Type B pancreatic cell (in vitro differentiated cells): ENCODE results near the gene DBP. TPM values are rescaled to one million over a fixed set of nuclear protein-coding genes. Genes with fewer than 3 reads are reported as not detected.
A peak's percentile ranks its signal among the peaks of the same experiment; 100 is the strongest.
"Not testable (repeated sequence)": the region's sequence is repeated elsewhere in the genome, so short reads cannot be mapped to it uniquely, and the experiment has no call there.

Experiments
- DNase-seq: peaks from one replicate; pipeline ENCODE4 v3.0.0; 2021; ENCODE audit warnings: mixed read lengths; ENCODE audit not compliant: unreplicated experiment; ENCODE audit errors: extremely low spot score
- H3K27ac Mint-ChIP-seq: 2 replicates; pipeline ENCODE4 v1.8.0; 2021; ENCODE audit warnings: mild to moderate bottlenecking, mixed read lengths
- H3K27me3 Mint-ChIP-seq: 2 replicates; pipeline ENCODE4 v1.8.0; 2021; ENCODE audit warnings: mixed read lengths
- H3K36me3 Mint-ChIP-seq: 2 replicates; pipeline ENCODE4 v1.8.0; 2021; ENCODE audit warnings: mixed read lengths
- H3K4me1 Mint-ChIP-seq: one replicate; pipeline ENCODE4 v1.8.0; 2021; ENCODE audit warnings: mixed read lengths; ENCODE audit not compliant: unreplicated experiment
- H3K4me3 Mint-ChIP-seq: 2 replicates; pipeline ENCODE4 v1.8.0; 2021; ENCODE audit warnings: mild to moderate bottlenecking, mixed read lengths
- H3K9me3 Mint-ChIP-seq: 2 replicates; pipeline ENCODE4 v1.8.0; 2021; ENCODE audit warnings: mixed read lengths
- long read RNA-seq: library from polyadenylated mRNA; unstranded; transcript quantifications from one replicate; pipeline ENCODE4 v2.0.0, GENCODE V29; 2020
- total RNA-seq: library from RNA; stranded (reverse); gene quantifications from 2 replicates; pipeline ENCODE4 v1.2.1, GENCODE V29; 2021; ENCODE audit warnings: low replicate concordance
- TF ChIP-seq, protein P1 (sequence below): fragments of 200-600 bp; sonication (generic); conservative IDR thresholded peaks from 2 replicates; pipeline ENCODE4 v1.5.0; 2021; ENCODE audit warnings: antibody characterized with exemption, mild to moderate bottlenecking

The DBP gene, protein sequence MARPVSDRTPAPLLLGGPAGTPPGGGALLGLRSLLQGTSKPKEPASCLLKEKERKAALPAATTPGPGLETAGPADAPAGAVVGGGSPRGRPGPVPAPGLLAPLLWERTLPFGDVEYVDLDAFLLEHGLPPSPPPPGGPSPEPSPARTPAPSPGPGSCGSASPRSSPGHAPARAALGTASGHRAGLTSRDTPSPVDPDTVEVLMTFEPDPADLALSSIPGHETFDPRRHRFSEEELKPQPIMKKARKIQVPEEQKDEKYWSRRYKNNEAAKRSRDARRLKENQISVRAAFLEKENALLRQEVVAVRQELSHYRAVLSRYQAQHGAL
- total RNA-seq = 24.5 and 31.5 TPM in 2 replicates
- long read RNA-seq, partial matches to known transcripts = 2 of 3 reads
- long read RNA-seq, other reads (novel, unspliced or antisense) = 0 of 3 reads

DNA sequence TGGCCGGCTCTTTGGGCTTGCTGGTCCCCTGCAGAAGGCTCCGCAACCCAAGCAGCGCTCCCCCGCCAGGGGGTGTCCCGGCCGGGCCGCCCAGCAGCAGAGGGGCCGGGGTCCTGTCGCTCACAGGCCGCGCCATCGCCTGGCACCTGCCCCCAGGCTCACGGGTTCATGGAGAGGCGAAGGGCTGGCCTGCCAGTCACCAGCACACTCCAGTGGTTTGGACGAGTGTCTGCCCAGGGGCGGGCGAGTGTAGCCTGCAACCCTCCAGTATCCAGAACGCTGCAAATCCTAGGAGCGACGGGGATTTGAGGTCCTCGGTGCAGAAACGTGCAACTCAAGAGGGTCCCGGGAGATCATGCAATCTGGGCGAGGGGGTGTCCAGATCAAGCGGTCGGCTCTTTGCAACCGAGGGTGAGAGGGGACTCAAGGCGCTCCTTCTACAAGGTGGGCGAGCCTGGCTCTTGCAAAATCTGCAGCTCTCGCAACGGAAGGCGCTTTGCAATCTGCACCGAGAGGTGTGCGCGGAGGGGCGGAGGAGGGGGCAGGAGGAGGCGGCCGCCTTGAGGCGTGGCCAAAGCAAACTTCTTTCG lies at the start of gene DBP:
Gene DBP (minus strand): TSS at position 521 of the 590 bp plus-strand sequence. CDS start 385 bp downstream, at position 136.
- TF ChIP-seq, protein P1, sequence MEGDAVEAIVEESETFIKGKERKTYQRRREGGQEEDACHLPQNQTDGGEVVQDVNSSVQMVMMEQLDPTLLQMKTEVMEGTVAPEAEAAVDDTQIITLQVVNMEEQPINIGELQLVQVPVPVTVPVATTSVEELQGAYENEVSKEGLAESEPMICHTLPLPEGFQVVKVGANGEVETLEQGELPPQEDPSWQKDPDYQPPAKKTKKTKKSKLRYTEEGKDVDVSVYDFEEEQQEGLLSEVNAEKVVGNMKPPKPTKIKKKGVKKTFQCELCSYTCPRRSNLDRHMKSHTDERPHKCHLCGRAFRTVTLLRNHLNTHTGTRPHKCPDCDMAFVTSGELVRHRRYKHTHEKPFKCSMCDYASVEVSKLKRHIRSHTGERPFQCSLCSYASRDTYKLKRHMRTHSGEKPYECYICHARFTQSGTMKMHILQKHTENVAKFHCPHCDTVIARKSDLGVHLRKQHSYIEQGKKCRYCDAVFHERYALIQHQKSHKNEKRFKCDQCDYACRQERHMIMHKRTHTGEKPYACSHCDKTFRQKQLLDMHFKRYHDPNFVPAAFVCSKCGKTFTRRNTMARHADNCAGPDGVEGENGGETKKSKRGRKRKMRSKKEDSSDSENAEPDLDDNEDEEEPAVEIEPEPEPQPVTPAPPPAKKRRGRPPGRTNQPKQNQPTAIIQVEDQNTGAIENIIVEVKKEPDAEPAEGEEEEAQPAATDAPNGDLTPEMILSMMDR = no peak
- Mint-ChIP-seq H3K4me3 (peak within 1 kb of the TSS; percentile 91), H3K4me1 (peaks cover 19% of the 10 kb centered on the region), H3K27ac (peak within 1 kb of the TSS; percentile 96), H3K9me3 (no peaks in the 10 kb centered on the region), H3K27me3 (no peaks in the 10 kb centered on the region), H3K36me3 (peaks cover 15% of the 10 kb centered on the region)
- no peak for DNase-seq

DNA sequence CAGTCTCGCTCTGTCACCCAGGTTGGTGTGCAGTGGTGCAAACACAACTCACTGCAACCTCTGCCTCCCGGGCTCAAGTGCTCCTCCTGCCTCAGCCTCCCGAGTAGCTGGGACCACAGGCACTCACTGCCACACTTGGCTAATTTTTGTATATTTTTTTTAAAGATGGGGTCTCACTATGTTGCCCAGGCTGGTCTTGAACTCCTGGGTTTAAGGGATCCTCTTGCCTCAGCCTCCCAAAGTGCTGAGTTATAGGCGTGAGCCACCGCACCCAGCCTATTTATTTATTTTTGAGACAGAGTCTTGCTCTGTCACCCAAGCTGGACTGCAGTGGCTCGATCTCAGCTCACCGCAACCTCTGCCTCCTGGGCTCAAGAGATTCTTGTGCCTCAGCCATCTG lies 49.5 kb upstream of the DBP start:
- H3K4me3 Mint-ChIP-seq, DNase-seq, H3K36me3 Mint-ChIP-seq, H3K9me3 Mint-ChIP-seq, H3K27ac Mint-ChIP-seq, H3K27me3 Mint-ChIP-seq: not testable (repeated sequence)
- H3K4me1 Mint-ChIP-seq = peaks cover 15% of the 10 kb centered on the region

DNA sequence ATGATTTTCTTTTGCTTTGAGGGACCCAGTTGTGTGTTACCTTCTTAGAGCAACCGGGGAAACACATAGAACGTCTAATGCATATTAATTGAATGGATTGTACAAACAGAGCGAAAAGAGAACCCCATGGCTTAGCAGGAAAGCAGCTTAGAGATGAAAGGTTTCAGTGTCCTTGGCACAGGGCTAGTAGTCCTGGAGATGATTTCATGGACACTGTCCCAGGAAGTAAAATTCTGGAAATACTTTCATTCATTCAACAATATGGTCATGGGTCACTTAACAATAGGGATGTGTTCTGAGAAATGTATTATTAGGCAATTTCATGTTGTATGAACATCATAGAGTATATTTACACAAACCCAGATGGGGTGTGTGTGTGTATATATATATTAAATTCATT lies 48.9 kb upstream of the DBP start:
- no peak for DNase-seq
- Mint-ChIP-seq H3K27ac (no peak overlapping the region), H3K4me1 (peaks cover 15% of the 10 kb centered on the region), H3K4me3 (no peak overlapping the region), H3K36me3 (no peaks in the 10 kb centered on the region), H3K27me3 (no peaks in the 10 kb centered on the region), H3K9me3 (no peaks in the 10 kb centered on the region)
- TF ChIP-seq, protein P1 = no peak

- DNase-seq = no peak
- Mint-ChIP-seq H3K27ac (peak overlapping the region; percentile 31), H3K9me3 (no peaks in the 10 kb centered on the region), H3K27me3 (no peaks in the 10 kb centered on the region), H3K4me3 (no peak overlapping the region), H3K4me1 (peaks cover 15% of the 10 kb centered on the region), H3K36me3 (no peaks in the 10 kb centered on the region)
- TF ChIP-seq, protein P1 = no peak
Measured at GRCh38 chr19:48685583-48685982, 48.4 kb upstream of the DBP start.

GRCh38 chr19:48683349-48683748 lies 46.2 kb upstream of the DBP start:
- no peaks in the 10 kb centered on the region for H3K9me3 Mint-ChIP-seq
- TF ChIP-seq, protein P1 = no peak
- H3K4me1 Mint-ChIP-seq = peaks cover 9% of the 10 kb centered on the region
- no peaks in the 10 kb centered on the region for H3K36me3 Mint-ChIP-seq
- no peak overlapping the region for H3K27ac Mint-ChIP-seq
- no peaks in the 10 kb centered on the region for H3K27me3 Mint-ChIP-seq
- no peak overlapping the region for H3K4me3 Mint-ChIP-seq
- no peak for DNase-seq

GRCh38 chr19:48681127-48681470 lies 43.9 kb upstream of the DBP start:
- TF ChIP-seq, protein P1 = no peak
- H3K4me1 Mint-ChIP-seq = peaks cover 15% of the 10 kb centered on the region
- H3K4me3 Mint-ChIP-seq = no peak overlapping the region
- H3K27me3 Mint-ChIP-seq = no peaks in the 10 kb centered on the region
- H3K9me3 Mint-ChIP-seq = no peaks in the 10 kb centered on the region
- H3K27ac Mint-ChIP-seq = no peak overlapping the region
- no peak for DNase-seq
- no peaks in the 10 kb centered on the region for H3K36me3 Mint-ChIP-seq
